Ectodermal cell (in vitro differentiated cells): ENCODE results near the gene CLEC1B.
"Not testable (repeated sequence)": the region's sequence is repeated elsewhere in the genome, so short reads cannot be mapped to it uniquely, and the experiment has no call there.

Experiments used
- H3K27ac ChIP-seq: 2 replicates; pipeline ENCODE4 v1.7.0; 2013; ENCODE audit warnings: mild to moderate bottlenecking, low read depth, low read length; ENCODE audit not compliant: insufficient read depth, poor library complexity, severe bottlenecking
- H3K27me3 ChIP-seq: 2 replicates; pipeline ENCODE4 v1.7.0; 2013; ENCODE audit warnings: mild to moderate bottlenecking, low read length; ENCODE audit not compliant: insufficient read depth, control insufficient read depth, poor library complexity, severe bottlenecking
- H3K36me3 ChIP-seq: one replicate; pipeline ENCODE4 v1.7.0; 2013; ENCODE audit warnings: low read length; ENCODE audit not compliant: control insufficient read depth, insufficient read depth
- H3K4me1 ChIP-seq: one replicate; pipeline ENCODE4 v1.7.0; 2013; ENCODE audit warnings: low read length; ENCODE audit not compliant: control insufficient read depth, insufficient read depth
- H3K4me3 ChIP-seq: 2 replicates; pipeline ENCODE4 v1.7.0; 2013; ENCODE audit warnings: low read depth, low read length, control low read depth; ENCODE audit not compliant: insufficient read depth
- H3K9me3 ChIP-seq: 2 replicates; pipeline ENCODE4 v1.7.0; 2013; ENCODE audit warnings: mild to moderate bottlenecking, low read length, moderate library complexity; ENCODE audit not compliant: control insufficient read depth
- WGBS, 2 experiments: methylation state at CpG; one replicate each; pipeline ENCODE4 v1.1.7; 2013; ENCODE audit warnings: missing lambda C conversion rate in 2 of 2; 5-methylcytosine and 5-hydroxymethylcytosine counted together

Gene CLEC1B

GRCh38 chr12:9977916-9978315 lies 21.0 kb downstream of the CLEC1B start:
- Histone ChIP-seq H3K4me3 (no peak overlapping the region), H3K27ac (no peak overlapping the region), H3K36me3 (no peaks in the 10 kb centered on the region), H3K27me3 (no peaks in the 10 kb centered on the region), H3K9me3 (no peaks in the 10 kb centered on the region), H3K4me1 (no peaks in the 10 kb centered on the region)

- H3K4me1 ChIP-seq = not testable (repeated sequence)
Measured at GRCh38 chr12:9976626-9977025, 22.3 kb downstream of the CLEC1B start.

GRCh38 chr12:9975614-9976013 lies 23.3 kb downstream of the CLEC1B start:
- Histone ChIP-seq H3K9me3 (no peaks in the 10 kb centered on the region), H3K27me3 (no peaks in the 10 kb centered on the region), H3K27ac (no peak overlapping the region), H3K4me1 (no peaks in the 10 kb centered on the region), H3K4me3 (no peak overlapping the region), H3K36me3 (no peaks in the 10 kb centered on the region)
- WGBS, 2 experiments = 93 to 94% methylated on average over 2 of the region's 2 CpGs

More at GRCh38 chr12:9976626-9977025, 22.3 kb downstream of the CLEC1B start:
- H3K9me3 ChIP-seq, H3K27me3 ChIP-seq, H3K4me3 ChIP-seq, H3K27ac ChIP-seq, H3K36me3 ChIP-seq: not testable (repeated sequence)
- WGBS, 2 experiments = 73 to 91% methylated on average over 3 to 5 of the region's 5 CpGs

GRCh38 chr12:9974731-9975130 lies 24.2 kb downstream of the CLEC1B start:
- H3K4me3 ChIP-seq, H3K36me3 ChIP-seq, H3K27ac ChIP-seq, H3K27me3 ChIP-seq, H3K4me1 ChIP-seq, H3K9me3 ChIP-seq: not testable (repeated sequence)
- WGBS, 2 experiments = 87 to 94% methylated on average over 2 of the region's 2 CpGs

- WGBS, 2 experiments = 92 to 95% methylated on average over 1 of the region's 1 CpG
Measured at GRCh38 chr12:9973949-9974348, 25.0 kb downstream of the CLEC1B start.

GRCh38 chr12:9971181-9971580 lies 27.7 kb downstream of the CLEC1B start, which contains the start of gene CLEC12A:
CLEC12A (plus strand) TSS chr12:9971409; CDS start chr12:9971597, 188 bp downstream.
- H3K4me1 ChIP-seq = no peaks in the 10 kb centered on the region
- no peak within 1 kb of the TSS for H3K27ac ChIP-seq
- no peaks in the 10 kb centered on the region for H3K27me3 ChIP-seq
- H3K36me3 ChIP-seq = no peaks in the 10 kb centered on the region
- no peaks in the 10 kb centered on the region for H3K9me3 ChIP-seq
- WGBS, 2 experiments = 80 to 89% methylated on average over 1 of the region's 1 CpG
- no peak within 1 kb of the TSS for H3K4me3 ChIP-seq

More at GRCh38 chr12:9973949-9974348, 25.0 kb downstream of the CLEC1B start:
- Histone ChIP-seq H3K4me3 (no peak overlapping the region), H3K9me3 (no peaks in the 10 kb centered on the region), H3K4me1 (no peaks in the 10 kb centered on the region), H3K36me3 (no peaks in the 10 kb centered on the region), H3K27me3 (no peaks in the 10 kb centered on the region), H3K27ac (no peak overlapping the region)

- no peak overlapping the region for H3K27ac ChIP-seq
- no peak overlapping the region for H3K4me3 ChIP-seq
- H3K9me3 ChIP-seq = no peaks in the 10 kb centered on the region
- WGBS, 2 experiments = 100% methylated on average over 2 of the region's 2 CpGs; no CpG with 5 or more reads in 1 of the 2 experiments
- H3K4me1 ChIP-seq = no peaks in the 10 kb centered on the region
- H3K36me3 ChIP-seq = no peaks in the 10 kb centered on the region
- no peaks in the 10 kb centered on the region for H3K27me3 ChIP-seq
Measured at GRCh38 chr12:9969673-9970072, 29.2 kb downstream of the CLEC1B start.

GRCh38 chr12:9961901-9962300 lies 37.0 kb downstream of the CLEC1B start:
- H3K4me1 ChIP-seq = no peaks in the 10 kb centered on the region
- no peak overlapping the region for H3K4me3 ChIP-seq
- H3K36me3 ChIP-seq = no peaks in the 10 kb centered on the region
- H3K9me3 ChIP-seq = no peaks in the 10 kb centered on the region
- H3K27me3 ChIP-seq = no peaks in the 10 kb centered on the region
- WGBS, 2 experiments = 92 to 98% methylated on average over 2 to 3 of the region's 3 CpGs
- H3K27ac ChIP-seq = no peak overlapping the region

GRCh38 chr12:9961106-9961505 lies 37.8 kb downstream of the CLEC1B start:
- WGBS, 2 experiments = 91 to 98% methylated on average over 3 of the region's 3 CpGs

GRCh38 chr12:9960590-9960989 lies 38.3 kb downstream of the CLEC1B start:
- no peaks in the 10 kb centered on the region for H3K36me3 ChIP-seq
- H3K9me3 ChIP-seq = no peaks in the 10 kb centered on the region
- H3K27me3 ChIP-seq = no peaks in the 10 kb centered on the region
- H3K4me1 ChIP-seq = no peaks in the 10 kb centered on the region
- no peak overlapping the region for H3K27ac ChIP-seq
- 89 to 96% methylated on average over 5 of the region's 5 CpGs for WGBS, 2 experiments
- no peak overlapping the region for H3K4me3 ChIP-seq

More at GRCh38 chr12:9961106-9961505, 37.8 kb downstream of the CLEC1B start:
- no peak overlapping the region for H3K27ac ChIP-seq
- H3K9me3 ChIP-seq = no peaks in the 10 kb centered on the region
- H3K4me3 ChIP-seq = no peak overlapping the region
- H3K36me3 ChIP-seq = no peaks in the 10 kb centered on the region
- H3K27me3 ChIP-seq = no peaks in the 10 kb centered on the region
- no peaks in the 10 kb centered on the region for H3K4me1 ChIP-seq

GRCh38 chr12:9957834-9958233 lies 41.1 kb downstream of the CLEC1B start:
- H3K4me1 ChIP-seq = no peaks in the 10 kb centered on the region
- H3K36me3 ChIP-seq = no peaks in the 10 kb centered on the region
- no peak overlapping the region for H3K27ac ChIP-seq
- no peaks in the 10 kb centered on the region for H3K9me3 ChIP-seq
- H3K4me3 ChIP-seq = no peak overlapping the region
- H3K27me3 ChIP-seq = no peaks in the 10 kb centered on the region
